CD1c-positive myeloid dendritic cell (primary cell): ENCODE data around the gene FSCN2.

ENCODE experiments used
- DNase-seq: peaks from one replicate; pipeline ENCODE4 v3.0.0-alpha.2; 2016; ENCODE audit errors: extremely low spot score

FSCN2 gene

GRCh38 chr17:81512562-81513371 is 15.4 kb upstream of the FSCN2 start, which contains the start of gene ACTG1:
Gene ACTG1 (minus strand): TSS chr17:81512799. CDS start chr17:81512354, 445 bp downstream.
- peak; percentile 97 for DNase-seq

- DNase-seq, result peak; percentile 45
Measured at GRCh38 chr17:81513372-81513752, 14.8 kb upstream of the FSCN2 start.

- DNase-seq, result peak; percentile 66
Measured at GRCh38 chr17:81513753-81514488, 14.3 kb upstream of the FSCN2 start.

GRCh38 chr17:81514489-81514738 is 13.8 kb upstream of the FSCN2 start:
- no peak for DNase-seq

- peak; percentile 83 for DNase-seq
Measured at GRCh38 chr17:81514739-81515529, 13.2 kb upstream of the FSCN2 start.

- no peak for DNase-seq
Measured at GRCh38 chr17:81515530-81516041, 12.6 kb upstream of the FSCN2 start.

GRCh38 chr17:81516439-81516838 is 11.7 kb upstream of the FSCN2 start:
- DNase-seq, result no peak

GRCh38 chr17:81517009-81517338 is 11.2 kb upstream of the FSCN2 start:
- DNase-seq, result no peak

GRCh38 chr17:81517339-81518112 is 10.7 kb upstream of the FSCN2 start:
- DNase-seq, result no peak

GRCh38 chr17:81518113-81518784 is 9.9 kb upstream of the FSCN2 start:
- DNase-seq, result no peak

- peak; percentile 49 for DNase-seq
Measured at GRCh38 chr17:81518785-81519283, 9.3 kb upstream of the FSCN2 start.

- DNase-seq, result peak; percentile 44
Measured at GRCh38 chr17:81519284-81520020, 8.7 kb upstream of the FSCN2 start.

- no peak for DNase-seq
Measured at GRCh38 chr17:81520021-81520901, 7.9 kb upstream of the FSCN2 start.

GRCh38 chr17:81522491-81523401 is 5.4 kb upstream of the FSCN2 start:
- peak; percentile 42 for DNase-seq

GRCh38 chr17:81523402-81524038 is 4.7 kb upstream of the FSCN2 start:
- no peak for DNase-seq

- DNase-seq, result no peak
Measured at GRCh38 chr17:81524039-81524864, 3.9 kb upstream of the FSCN2 start.

GRCh38 chr17:81524865-81525159 is 3.4 kb upstream of the FSCN2 start:
- no peak for DNase-seq
